Muscle of leg (tissue), 11 donors: Measurements from ENCODE around the gene TNNI3. TPM values are rescaled to one million over a fixed set of nuclear protein-coding genes. Genes with fewer than 3 reads are reported as not detected.
"Not testable (repeated sequence)": the region's sequence is repeated elsewhere in the genome, so short reads cannot be mapped to it uniquely, and the experiment has no call there.

Experiments
- DNase-seq: peaks from one replicate; pipeline ENCODE4 v3.0.0; 2013
- H3K27ac ChIP-seq: one replicate; pipeline ENCODE4 v1.5.1; 2013; ENCODE audit warnings: mild to moderate bottlenecking, low read length, control low read depth
- H3K27me3 ChIP-seq: one replicate; pipeline ENCODE4 v1.6.1; 2013; ENCODE audit warnings: low read length; ENCODE audit not compliant: control insufficient read depth, insufficient read depth
- H3K36me3 ChIP-seq: one replicate; pipeline ENCODE4 v1.6.1; 2013; ENCODE audit warnings: low read length; ENCODE audit not compliant: control insufficient read depth, insufficient read depth
- H3K4me1 ChIP-seq: one replicate; pipeline ENCODE4 v1.6.1; 2013; ENCODE audit warnings: low read length; ENCODE audit not compliant: control insufficient read depth, insufficient read depth
- H3K4me3 ChIP-seq: one replicate; pipeline ENCODE4 v1.5.1; 2013; ENCODE audit warnings: low read length, control low read depth
- H3K9me3 ChIP-seq: replicated peaks from 2 replicates; pipeline ENCODE4 v1.6.1; 2013; ENCODE audit warnings: low read depth, low read length; ENCODE audit not compliant: control insufficient read depth
- WGBS: methylation state at CpG from one replicate; pipeline ENCODE4 v1.1.5; 2013; ENCODE audit warnings: missing lambda C conversion rate; ENCODE audit not compliant: insufficient coverage; 5-methylcytosine and 5-hydroxymethylcytosine counted together
- polyA plus RNA-seq, 8 donors: library from polyadenylated mRNA; unstranded; fragments of 120-200 nt; gene quantifications; one replicate each; pipeline versions ENCODE4 v1.2.1 to v1.2.3, GENCODE V29; 2013; ENCODE audit warnings: inconsistent platforms in 1 of 8, low replicate concordance in 1 of 8; ENCODE audit not compliant: insufficient read length in 8 of 8, insufficient read depth in 1 of 8
- total RNA-seq: library from RNA; stranded (reverse); fragments of 120-200 nt; gene quantifications from one replicate; pipeline ENCODE4 v1.2.4, GENCODE V29; 2013

Gene TNNI3
- total and polyA plus RNA-seq, 9 donors = 0.80 to 3.1 (median 1.4) TPM

GRCh38 chr19:55173186-55173713 is 15.7 kb upstream of the TNNI3 start:
- peaks cover 82% of the 10 kb centered on the region for H3K27me3 ChIP-seq
- H3K27ac ChIP-seq = no peak overlapping the region
- no peak overlapping the region for H3K4me3 ChIP-seq
- H3K36me3 ChIP-seq = no peaks in the 10 kb centered on the region
- 1% methylated on average over 27 of the region's 32 CpGs for WGBS
- DNase-seq = no peak
- no peaks in the 10 kb centered on the region for H3K9me3 ChIP-seq
- H3K4me1 ChIP-seq = peaks cover 6% of the 10 kb centered on the region

- H3K9me3 ChIP-seq = no peaks in the 10 kb centered on the region
- WGBS = no CpG with 5 or more reads among the region's 12 CpGs
- DNase-seq = no peak
Measured at GRCh38 chr19:55172741-55173140, 15.2 kb upstream of the TNNI3 start.

GRCh38 chr19:55172318-55172717 is 14.8 kb upstream of the TNNI3 start:
- not testable (repeated sequence) for H3K27ac ChIP-seq, H3K9me3 ChIP-seq, H3K4me1 ChIP-seq, H3K36me3 ChIP-seq, H3K4me3 ChIP-seq, DNase-seq
- H3K27me3 ChIP-seq = peaks cover 80% of the 10 kb centered on the region
- WGBS = 49% methylated on average over 6 of the region's 9 CpGs

More at GRCh38 chr19:55172741-55173140, 15.2 kb upstream of the TNNI3 start:
- Histone ChIP-seq H3K27ac (no peak overlapping the region), H3K4me1 (peaks cover 6% of the 10 kb centered on the region), H3K4me3 (no peak overlapping the region), H3K27me3 (peaks cover 80% of the 10 kb centered on the region), H3K36me3 (no peaks in the 10 kb centered on the region)

GRCh38 chr19:55171440-55171839 is 13.9 kb upstream of the TNNI3 start:
- no peaks in the 10 kb centered on the region for H3K9me3 ChIP-seq
- no peaks in the 10 kb centered on the region for H3K36me3 ChIP-seq
- DNase-seq = no peak
- peaks cover 12% of the 10 kb centered on the region for H3K4me1 ChIP-seq
- H3K4me3 ChIP-seq = no peak overlapping the region
- no peak overlapping the region for H3K27ac ChIP-seq
- peaks cover 80% of the 10 kb centered on the region for H3K27me3 ChIP-seq
- WGBS = no CpG with 5 or more reads among the region's 5 CpGs

- H3K27me3 ChIP-seq = peaks cover 77% of the 10 kb centered on the region
Measured at GRCh38 chr19:55169136-55169535, 11.6 kb upstream of the TNNI3 start.

GRCh38 chr19:55166530-55167268 is 9.2 kb upstream of the TNNI3 start, which contains the start of gene DNAAF3:
Gene DNAAF3 (minus strand): TSS chr19:55166613. CDS start chr19:55166413, 200 bp downstream.
- peak; percentile 95 for DNase-seq
- 0% methylated on average over 14 of the region's 33 CpGs for WGBS
- Histone ChIP-seq H3K4me3 (peak within 1 kb of the TSS; percentile 35), H3K4me1 (peaks cover 12% of the 10 kb centered on the region), H3K27ac (no peak within 1 kb of the TSS), H3K36me3 (no peaks in the 10 kb centered on the region), H3K27me3 (peaks cover 71% of the 10 kb centered on the region), H3K9me3 (no peaks in the 10 kb centered on the region)

More at GRCh38 chr19:55169136-55169535, 11.6 kb upstream of the TNNI3 start:
- H3K4me1 ChIP-seq = peaks cover 19% of the 10 kb centered on the region
- no peak for DNase-seq
- H3K36me3 ChIP-seq = no peaks in the 10 kb centered on the region
- H3K4me3 ChIP-seq = no peak overlapping the region
- H3K27ac ChIP-seq = no peak overlapping the region
- no peaks in the 10 kb centered on the region for H3K9me3 ChIP-seq
- WGBS = 65% methylated on average over 3 of the region's 4 CpGs

GRCh38 chr19:55165952-55166529 is 8.5 kb upstream of the TNNI3 start:
- no peaks in the 10 kb centered on the region for H3K36me3 ChIP-seq
- peak; percentile 66 for DNase-seq
- peaks cover 72% of the 10 kb centered on the region for H3K27me3 ChIP-seq
- no peak overlapping the region for H3K27ac ChIP-seq
- peaks cover 12% of the 10 kb centered on the region for H3K4me1 ChIP-seq
- H3K4me3 ChIP-seq = peak overlapping the region; percentile 35
- WGBS = 2% methylated on average over 29 of the region's 34 CpGs
- H3K9me3 ChIP-seq = no peaks in the 10 kb centered on the region

GRCh38 chr19:55161571-55162322 is 4.2 kb upstream of the TNNI3 start:
- Histone ChIP-seq H3K27me3 (peaks cover 73% of the 10 kb centered on the region), H3K9me3 (no peaks in the 10 kb centered on the region), H3K27ac (no peak overlapping the region), H3K4me1 (peaks cover 21% of the 10 kb centered on the region), H3K36me3 (no peaks in the 10 kb centered on the region), H3K4me3 (no peak overlapping the region)
- DNase-seq = no peak
- 22% methylated on average over 40 of the region's 61 CpGs for WGBS

- DNase-seq = no peak
- Histone ChIP-seq H3K4me1 (peaks cover 25% of the 10 kb centered on the region), H3K9me3 (no peaks in the 10 kb centered on the region), H3K27me3 (peaks cover 73% of the 10 kb centered on the region), H3K4me3 (no peak overlapping the region), H3K27ac (no peak overlapping the region), H3K36me3 (no peaks in the 10 kb centered on the region)
- WGBS = 6% methylated on average over 32 of the region's 32 CpGs
Measured at GRCh38 chr19:55160986-55161365, 3.4 kb upstream of the TNNI3 start.
